ENCODE measurements around the gene CDKAL1.

- no peak for TF ChIP-seq RELA (CRISPR knock-in tag; IDR thresholded peaks at IDR 0.05; ENCODE audit: borderline replicate concordance)
- TF ChIP-seq CTCF (IDR thresholded peaks at IDR 0.05): no peak
- TF ChIP-seq JUN (CRISPR knock-in tag; IDR thresholded peaks at IDR 0.05): no peak
- TF ChIP-seq ATF2 (CRISPR knock-in tag; IDR thresholded peaks at IDR 0.05; ENCODE audit: borderline replicate concordance, low read depth): no peak
These were observed 516.7 kb downstream of the CDKAL1 start for GRCh38 chr6:21050935-21051334.
